ENCODE measurements around the gene SFXN4.
"Not testable (repeated sequence)": the region's sequence is repeated elsewhere in the genome, so short reads cannot be mapped to it uniquely, and the experiment has no call there.

The SFXN4 gene

DNA sequence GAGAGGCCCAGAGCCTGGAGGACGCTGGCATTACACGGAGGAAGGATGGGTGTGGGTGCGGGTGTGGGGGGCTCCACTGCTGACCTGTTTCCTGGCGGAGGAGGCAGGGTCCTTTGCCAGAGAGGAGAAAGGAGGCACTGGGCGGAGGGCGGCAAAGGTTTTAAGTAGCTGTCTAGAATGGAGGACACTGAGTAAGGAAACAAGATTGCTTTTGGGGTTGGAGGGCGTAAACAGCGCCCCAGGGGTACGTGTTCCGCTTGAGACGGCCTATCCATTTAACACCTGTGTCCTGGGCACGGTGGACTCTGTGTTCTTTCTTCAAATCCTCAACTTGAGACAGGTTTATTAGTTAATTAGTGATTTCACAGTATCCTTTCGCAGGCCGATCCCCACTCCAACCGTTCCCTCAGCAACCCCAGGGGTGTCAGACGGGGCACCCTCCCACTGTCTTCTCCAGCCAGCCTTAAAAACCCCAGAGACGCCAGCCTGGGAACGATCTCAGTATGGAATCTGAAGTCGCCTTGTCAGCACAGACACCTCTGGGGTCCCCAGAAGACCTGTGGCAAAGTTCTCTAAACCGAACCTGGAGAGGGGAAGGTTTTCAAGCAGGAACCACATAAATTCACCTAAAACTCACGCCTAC is 24.8 kb downstream of the SFXN4 start:
- DNase-seq, result no peak

DNA sequence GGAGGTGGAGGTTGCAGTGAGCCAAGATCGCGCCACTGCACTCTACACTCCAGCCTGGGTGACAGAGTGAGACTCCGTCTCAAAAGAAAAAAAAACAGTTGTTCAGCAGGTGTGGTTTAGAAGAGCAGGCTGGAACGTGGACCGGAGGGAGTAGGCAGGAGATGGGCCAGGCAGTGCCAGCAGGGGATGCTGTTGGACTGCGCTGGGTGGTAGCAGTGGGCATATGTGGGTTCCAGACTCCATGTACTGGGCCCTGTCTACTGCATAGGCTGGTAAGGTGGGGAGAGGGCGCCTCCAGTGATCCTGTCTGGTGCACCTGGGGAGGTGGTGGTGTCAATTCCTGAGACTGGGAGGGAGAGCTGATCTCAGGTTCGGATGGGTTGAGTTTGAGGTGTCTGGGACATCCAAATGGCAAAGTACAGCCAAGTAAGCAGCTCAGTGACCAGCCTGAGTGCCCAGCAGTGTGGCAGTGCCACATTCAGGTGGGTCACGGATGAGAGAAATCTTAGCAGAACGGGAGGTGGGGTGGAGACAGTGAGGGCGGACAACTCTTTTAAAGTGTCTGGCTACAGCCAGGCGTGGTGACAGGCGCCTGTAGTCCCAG is 25.9 kb downstream of the SFXN4 start:
- DNase-seq, result peak; percentile 18

DNA sequence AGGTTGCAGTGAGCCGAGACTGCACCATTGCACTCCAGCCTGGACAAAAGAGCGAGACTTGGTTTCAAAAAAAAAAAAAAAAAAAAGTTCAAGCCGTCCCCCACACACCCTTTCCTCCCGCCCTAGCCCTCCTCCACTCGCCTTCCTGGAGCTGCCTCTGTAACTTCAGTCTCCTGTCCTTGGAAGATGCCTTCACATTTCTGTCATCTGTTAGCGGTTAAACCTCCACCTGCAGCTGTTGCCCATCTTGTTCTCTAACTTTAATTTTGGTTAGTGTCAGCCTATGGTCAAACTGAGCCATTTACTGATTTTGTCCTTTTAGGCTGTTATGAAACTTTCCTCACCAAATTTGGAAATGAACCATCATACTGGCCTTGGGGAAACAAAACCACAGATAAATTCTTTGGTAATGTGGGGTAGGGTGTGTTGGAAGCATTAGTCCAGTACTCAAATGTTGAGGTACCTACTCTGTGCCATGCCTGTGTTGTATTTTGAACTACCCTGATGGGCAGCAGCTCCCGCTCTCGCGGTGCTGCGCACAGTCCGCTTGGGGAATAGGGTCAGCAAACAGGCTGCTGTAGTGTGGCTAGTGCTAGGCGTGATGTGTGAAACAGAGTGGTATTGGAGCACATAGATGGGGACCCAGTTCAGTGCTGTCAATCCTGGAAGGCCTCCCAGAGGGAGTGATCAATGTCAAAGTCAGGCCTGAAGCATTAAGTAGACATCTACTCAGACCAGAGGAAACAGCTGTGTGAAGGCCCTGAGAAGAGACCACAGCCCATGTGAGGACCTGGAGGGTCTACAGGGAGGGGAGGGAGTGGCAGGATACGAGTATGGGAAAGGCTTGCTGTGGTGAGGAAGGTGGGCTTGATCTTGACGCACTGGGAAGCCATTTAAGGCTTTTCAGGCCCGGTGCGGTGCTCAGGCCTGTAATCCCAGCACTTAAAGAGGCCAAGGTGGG is 26.9 kb downstream of the SFXN4 start:
- no peak for DNase-seq

DNA sequence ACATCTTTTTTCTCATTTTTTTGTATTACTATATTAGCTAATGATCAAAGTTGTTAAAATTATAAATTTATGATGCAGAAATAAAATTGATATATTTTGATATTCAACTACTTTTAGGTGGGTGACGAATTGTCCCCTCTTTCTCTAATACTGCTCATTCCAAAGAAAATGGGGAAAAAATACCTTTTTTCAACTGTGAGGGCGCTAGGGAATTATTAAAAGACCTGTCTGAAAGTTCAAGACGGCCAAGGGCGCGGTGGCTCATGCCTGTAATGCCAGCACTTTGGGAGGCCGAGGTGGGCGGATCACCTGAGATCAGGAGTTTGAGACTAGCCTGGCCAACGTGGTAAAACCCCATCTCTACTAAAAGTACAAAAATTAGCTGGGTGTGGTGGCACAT is 27.6 kb downstream of the SFXN4 start:
- not testable (repeated sequence) for DNase-seq

DNA sequence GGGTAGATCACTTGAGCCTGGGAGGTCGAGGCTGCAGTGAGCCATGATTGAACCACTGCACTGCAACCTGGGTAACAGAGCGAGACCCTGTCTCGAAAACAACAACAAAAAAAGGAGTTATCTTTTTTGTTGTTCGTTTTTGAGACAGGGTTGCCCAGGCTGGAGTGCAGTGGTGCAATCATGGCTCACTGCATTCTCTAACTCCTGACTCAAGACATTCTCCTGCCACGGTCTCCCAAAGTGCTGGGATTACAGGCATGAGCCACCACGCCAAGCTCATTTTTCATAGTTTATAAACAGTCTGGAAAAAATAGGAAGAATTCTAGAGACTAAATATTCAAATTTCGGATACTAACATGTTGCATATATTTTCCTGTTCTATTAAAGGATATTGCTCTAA is 29.4 kb downstream of the SFXN4 start:
- DNase-seq, result no peak

DNA sequence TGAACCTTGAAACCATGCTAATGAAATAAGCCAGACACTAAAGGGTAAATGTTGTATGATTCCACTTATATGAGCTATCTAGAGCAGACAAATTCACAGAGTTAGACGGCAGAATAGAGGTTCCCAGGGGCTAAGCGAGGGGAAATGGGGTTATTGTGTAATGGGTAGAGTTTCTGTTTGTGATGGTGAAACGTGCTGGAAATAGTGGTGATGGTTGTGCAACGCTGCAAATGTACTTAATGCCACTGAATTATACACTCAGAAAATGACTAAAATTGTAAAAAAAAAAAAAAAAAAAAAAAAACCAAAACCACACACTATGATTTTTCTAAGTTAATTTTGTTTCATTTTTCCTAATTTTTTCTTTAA is 30.0 kb downstream of the SFXN4 start:
- DNase-seq, result no peak

DNA sequence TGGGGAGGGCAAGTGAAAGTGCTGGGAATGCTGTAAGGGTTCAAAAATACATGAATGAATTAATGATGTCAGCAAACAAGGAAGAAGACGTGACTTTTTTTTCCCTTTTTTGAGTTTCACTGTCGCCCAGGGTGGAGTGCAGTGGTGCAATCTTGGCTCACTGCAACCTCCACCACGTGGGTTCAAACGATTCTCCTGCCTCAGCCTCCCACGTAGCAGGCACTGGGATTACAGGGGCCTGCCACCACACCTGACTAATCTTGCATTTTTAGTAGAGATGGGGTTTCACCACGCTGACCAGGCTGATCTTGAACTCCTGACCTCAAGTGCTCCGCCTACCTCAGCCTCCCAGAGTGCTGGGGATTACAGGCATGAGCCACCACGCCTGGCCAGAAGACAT is 31.6 kb downstream of the SFXN4 start:
- no peak for DNase-seq

DNA sequence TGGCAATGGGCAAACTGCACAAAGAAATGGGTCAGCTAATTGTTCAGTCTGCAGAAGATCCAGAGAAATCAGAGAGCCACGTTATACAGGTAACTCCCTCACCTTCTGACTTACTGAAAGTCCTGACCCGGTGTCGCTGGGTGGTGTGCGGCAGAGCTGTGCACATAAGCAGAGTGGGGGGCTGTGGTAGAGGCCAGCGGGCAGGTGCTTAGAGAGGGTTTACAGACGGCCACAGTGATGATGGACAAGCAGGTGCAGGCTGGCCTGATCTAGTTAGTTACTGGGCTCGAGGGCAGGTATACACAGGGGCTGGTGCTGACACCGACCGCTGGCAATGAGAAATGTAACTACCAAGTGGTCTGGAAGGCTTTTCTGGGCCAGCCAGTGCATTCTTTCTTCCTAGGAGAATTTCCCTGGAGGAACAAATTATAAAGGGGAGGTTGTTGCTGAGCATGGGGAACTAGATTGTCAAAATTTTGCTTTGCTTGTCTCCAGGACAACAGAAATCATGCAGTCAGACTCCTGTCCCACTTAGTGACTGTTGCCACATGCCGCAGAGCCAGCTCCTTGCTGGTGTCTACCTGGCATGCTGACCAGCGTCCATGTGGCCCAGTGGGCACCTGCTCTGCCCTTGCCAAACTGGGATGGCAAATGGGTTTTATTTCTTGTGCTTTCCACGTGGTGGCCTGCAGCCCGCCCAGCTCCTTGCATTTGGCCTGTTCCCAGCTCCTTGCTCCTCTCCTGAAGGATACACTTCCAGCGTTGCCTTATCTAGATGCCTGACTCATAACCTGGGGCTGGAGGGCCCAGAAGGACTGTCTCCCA is 32.8 kb downstream of the SFXN4 start:
- DNase-seq, result no peak

DNA sequence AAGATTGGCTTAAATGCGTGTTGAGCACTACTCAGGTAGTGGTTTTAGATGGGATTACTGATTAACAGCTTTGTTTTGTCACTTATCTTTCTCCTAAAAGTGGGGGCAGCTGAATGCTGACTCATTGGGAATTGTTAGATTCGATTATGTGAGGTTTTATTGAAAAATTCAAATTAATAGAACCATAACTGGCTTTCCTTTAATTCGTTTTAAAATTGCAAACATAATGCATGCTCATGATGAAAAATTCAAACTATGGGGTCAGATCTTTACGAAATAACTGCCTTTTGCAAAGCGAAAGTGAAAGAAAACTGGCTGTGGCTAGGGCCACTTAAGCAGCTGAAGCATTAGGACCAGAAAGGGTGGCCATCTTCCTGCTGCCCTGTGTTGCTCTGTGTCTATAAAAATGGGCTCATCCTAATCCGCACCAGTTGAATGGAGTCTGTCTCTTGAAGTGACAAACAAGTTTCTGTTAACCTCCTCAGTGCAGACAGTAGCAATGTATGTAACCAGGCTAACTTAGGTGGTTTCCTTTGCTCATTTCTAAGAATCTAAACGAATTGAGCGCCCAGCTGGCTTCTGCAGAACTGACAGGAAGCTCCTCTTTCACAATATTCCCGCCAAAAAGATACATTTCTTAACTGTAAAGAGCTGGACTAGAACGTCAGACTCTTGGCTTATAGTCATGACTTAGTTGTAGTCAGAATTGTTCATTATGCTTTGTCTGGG is 33.8 kb downstream of the SFXN4 start:
- peak; percentile 13 for DNase-seq

DNA sequence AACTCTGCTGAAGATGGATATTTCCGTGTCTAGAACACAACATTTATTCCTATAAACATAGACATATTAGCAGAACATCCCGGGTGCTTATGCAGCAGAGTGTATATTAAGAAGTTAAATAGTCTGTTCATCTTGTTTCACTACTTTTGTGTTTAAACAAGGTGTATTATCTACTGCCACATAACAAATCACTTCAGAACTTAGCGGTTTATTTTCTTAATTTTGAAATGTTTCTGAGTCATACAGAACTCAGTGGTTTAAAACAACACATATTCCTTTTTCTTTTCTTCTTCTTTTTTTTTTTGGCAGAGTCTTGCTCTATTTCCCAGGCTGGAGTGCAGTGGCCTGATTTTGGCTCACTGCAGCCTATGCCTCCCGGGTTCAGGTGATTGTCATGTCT is 35.8 kb downstream of the SFXN4 start:
- DNase-seq, result no peak

DNA sequence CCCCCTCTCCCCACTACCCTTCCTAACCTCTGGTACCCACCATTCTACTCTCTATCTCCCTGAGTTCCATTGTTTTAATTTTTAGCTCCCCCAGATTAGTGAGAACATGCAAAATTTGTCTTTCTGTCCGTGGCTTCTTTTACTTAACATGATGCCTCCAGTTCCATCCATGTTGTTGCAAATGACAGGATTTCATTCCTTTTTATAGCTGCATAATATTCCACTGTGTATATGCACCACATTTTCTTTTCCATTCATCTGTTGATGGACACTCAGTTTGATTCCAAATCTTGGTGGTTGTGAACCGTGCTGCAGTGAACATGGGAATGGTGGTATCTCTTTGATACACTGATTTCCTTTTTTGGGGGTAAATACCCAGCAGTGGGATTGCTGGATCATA is 39.6 kb downstream of the SFXN4 start:
- no peak for DNase-seq

DNA sequence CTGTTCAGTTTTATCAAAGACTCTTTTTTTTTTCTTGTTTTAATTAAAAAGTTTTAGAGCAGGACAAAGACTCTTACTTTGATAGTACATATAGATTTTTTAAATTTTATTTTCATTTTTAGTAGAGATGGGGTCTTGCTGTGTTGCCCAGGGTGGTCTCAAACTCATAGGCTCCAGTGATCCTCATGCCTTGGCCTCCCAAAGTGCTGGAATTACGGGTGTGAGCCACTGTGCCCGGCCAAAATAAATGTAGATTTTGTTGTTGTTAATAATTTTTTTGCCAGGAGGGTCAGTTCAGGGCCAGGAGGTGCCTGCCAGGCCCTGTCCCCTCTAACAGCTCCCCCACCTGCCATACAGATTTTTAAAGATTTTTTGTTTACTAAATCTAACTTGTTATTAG is 44.6 kb downstream of the SFXN4 start:
- DNase-seq, result no peak

DNA sequence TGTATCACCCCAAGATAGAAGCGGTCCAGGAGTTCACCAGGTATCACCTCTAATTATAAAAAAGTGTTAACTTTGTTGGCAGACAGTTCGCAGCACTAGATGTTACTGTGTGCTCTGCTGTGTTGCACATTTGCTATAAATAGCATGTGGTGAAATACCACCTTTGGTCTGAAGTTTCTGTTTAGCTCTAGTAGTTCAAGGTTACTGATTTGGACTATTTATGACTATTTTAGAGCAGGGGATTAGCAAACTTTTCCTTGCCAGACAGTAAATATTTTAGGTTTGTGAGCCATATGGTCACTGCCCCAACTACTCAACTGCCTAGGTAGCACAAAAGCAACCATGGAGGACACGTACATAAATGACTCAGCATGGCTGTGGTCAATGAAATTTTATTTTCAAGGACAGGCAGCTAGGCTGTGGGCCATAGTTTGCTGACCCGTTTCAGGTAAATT is 45.1 kb downstream of the SFXN4 start:
- DNase-seq, result no peak

DNA sequence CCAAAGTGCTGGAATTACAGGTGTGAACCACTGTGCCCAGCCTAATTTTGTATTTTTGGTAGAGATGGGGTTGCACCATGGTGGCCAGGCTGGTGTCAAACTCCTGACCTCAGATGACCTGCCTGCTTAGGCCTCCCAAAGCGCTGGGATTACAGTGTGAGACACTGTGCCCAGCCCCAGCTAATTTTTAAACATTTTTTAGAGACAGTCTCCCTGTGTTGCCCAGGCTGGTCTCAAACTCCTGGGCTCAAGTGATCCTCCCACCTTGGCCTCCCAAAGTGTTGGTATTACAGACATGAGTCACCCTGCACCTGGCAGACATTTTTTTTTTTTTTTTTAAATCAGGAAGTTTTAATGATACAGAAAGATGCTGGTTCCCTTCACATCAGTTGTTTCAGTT is 46.1 kb downstream of the SFXN4 start:
- DNase-seq, result no peak

DNA sequence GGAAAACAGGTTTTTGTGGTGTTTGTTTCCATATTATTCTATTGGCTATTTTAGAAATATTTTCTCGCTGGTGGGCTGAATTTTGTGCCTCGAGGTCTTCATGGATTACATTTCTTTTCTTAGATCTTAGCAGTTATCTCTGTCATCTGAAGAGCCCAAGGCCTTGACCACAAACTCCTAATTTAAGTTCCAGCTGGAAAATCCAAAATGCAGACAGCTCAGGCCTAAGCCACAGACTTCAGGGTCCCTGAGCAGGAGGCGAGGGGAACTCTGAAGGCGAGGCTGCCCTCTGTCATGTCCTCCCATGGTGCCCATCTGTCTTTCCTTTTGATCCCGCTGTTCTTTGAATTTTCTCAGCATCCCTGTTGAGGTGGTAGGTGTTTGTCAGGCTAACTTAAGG is 47.3 kb downstream of the SFXN4 start:
- no peak for DNase-seq

DNA sequence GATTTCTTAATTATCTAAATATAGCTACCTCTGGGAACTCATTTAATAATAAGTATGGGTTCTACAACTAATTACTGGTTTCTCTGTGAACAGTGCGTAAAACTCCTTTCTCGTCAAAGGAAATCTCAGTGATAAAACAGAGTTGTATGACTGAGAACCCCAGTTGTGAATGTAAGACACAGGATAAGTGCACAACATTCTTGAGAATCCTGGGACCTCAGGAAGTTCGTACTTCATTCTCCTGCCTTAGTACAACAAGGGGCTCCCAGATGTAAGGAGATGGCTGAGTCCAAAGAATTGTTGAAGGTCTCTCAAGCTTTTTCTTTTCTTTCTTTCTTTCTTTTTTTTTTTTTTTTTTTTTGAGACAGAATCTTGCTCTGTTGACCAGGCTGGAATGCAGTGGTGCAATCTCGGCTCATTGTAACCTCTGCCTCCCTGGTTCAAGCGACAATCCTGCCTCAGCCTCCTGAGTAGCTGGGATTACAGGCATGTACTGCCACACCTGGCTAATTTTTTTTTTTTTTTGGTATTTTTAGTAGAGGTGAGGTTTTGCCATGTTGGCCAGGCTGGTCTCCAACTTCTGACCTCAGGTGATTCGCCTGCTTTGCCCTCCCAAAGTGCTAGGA is 49.1 kb downstream of the SFXN4 start:
- DNase-seq, result no peak

DNA sequence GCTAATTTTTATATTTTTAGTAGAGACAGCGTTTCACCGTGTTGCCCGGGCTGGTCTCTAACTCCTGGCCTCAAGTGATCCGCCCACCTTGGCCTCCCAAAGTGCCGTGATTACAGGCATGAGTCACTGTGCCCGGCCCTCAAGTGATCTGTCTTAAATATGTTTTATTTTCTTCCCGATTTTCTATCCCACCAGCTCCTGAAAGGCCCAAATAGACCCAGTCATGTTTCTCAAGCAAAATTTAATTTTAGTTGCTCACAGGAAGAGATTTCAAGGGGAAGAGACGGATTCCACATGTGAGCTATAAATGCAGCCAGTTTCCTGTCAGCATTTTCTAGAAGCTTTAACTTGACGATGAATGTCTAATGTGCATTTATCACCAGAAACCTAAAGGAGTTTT is 49.6 kb downstream of the SFXN4 start:
- DNase-seq, result no peak

DNA sequence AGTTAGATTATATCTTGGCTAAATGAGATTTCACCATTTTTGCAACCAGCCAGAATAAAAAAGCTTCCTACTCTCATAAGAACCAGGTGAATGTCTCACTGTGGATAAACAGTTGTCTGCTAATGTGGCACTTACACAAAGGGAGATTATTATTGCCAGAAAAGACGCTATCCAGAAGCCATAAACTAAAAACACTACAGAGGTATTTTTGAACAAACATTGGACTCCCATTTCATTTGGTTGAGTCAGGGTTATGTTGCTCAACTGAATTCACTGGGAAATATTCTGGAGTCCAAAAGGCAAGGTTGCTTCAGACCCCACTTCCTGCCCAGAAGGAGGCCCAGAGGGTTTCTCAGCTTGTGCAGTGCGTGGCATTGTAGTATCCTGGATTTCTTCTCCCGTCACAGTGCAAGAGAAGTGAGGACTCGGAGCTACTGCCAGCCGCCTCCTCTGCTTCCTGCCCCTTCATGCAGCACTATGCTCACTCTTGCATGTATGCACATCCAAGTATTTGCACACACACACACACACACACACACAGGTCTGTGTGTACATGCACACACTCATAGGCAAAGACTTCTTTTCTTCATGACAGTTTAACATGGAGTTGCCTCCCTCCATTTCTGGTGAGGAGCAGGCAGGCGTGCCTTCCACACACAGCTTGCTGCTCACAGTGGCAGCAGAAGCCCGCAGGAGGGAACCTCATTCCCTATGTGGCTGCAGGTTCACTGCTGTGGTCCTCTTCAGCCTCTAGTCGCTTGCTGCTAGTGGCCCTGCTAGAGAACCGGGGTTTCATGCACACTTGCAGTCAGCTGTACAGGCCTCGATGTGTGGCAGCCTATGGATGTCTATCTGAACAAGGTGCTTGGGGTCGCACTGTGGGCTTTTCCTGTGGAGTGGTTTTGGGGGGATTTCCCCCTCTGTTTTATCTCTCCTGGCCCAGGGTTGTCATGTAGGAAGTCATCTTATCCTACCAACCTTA is 51.5 kb downstream of the SFXN4 start:
- DNase-seq, result peak; percentile 73

DNA sequence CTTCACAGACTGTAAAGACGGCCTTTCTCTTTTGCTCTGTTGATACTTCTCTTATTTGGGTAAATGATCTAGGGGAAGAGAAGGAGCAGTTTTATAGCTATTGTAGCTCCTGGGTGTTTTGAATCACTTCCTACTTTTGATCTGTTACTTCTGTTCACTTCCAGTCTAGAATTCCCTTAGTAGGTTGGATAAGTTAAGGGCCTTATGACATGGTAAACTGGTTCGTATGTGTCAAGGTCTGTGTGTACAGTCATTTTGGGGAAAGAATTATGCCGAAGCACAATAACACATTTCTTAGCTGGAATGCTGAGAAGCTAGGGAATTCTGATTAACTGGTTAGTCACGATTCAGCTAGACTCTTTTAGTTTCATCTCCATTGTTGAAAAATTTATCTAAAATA is 53.5 kb downstream of the SFXN4 start:
- DNase-seq, result peak; percentile 47

DNA sequence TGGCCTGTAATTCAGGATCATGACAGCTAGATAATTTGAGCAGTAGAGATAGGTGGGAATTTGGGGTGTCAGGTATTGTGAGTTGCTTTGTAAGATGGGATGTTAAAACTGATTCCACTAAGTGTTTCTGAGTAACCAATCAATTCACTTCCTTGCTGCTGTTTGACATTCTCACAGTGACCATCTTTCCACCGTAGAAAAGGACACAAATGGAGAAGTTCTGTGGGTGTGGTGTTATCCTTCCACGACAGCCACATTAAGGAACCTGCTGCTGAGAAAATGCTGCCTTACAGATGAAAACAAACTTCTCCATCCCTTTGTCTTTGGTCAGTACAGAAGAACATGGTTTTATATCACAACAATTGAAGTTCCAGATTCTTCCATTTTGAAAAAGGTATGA is 57.7 kb downstream of the SFXN4 start:
- not testable (repeated sequence) for DNase-seq
